Measurements from ENCODE around the gene COL24A1.
"Not testable (repeated sequence)": the region's sequence is repeated elsewhere in the genome, so short reads cannot be mapped to it uniquely, and the experiment has no call there.

The COL24A1 gene

GRCh38 chr1:85762804-85763203 is 393.8 kb downstream of the COL24A1 start:
- DNase-seq, result no peak

- DNase-seq, result no peak
Observed at GRCh38 chr1:85756864-85757263, 399.7 kb downstream of the COL24A1 start.

GRCh38 chr1:85748120-85748519 is 408.5 kb downstream of the COL24A1 start:
- DNase-seq, result no peak

GRCh38 chr1:85746777-85747176 is 409.8 kb downstream of the COL24A1 start:
- DNase-seq, result no peak

GRCh38 chr1:85743814-85744213 is 412.8 kb downstream of the COL24A1 start:
- no peak for DNase-seq

GRCh38 chr1:85734931-85735330 is 421.6 kb downstream of the COL24A1 start:
- no peak for DNase-seq

GRCh38 chr1:85718678-85719340 is 437.8 kb downstream of the COL24A1 start:
- no peak for DNase-seq

- DNase-seq, result not testable (repeated sequence)
Observed at GRCh38 chr1:85714418-85715114, 442.0 kb downstream of the COL24A1 start.

GRCh38 chr1:85708829-85709227 is 447.7 kb downstream of the COL24A1 start:
- no peak for DNase-seq

- peak; percentile 94 for DNase-seq
Observed at GRCh38 chr1:85707990-85708828, 448.4 kb downstream of the COL24A1 start, which contains the start of gene ZNHIT6. TSS of gene ZNHIT6 (minus strand) at chr1:85708433. CDS start at chr1:85708284, 149 bp downstream.

GRCh38 chr1:85707267-85707989 is 449.1 kb downstream of the COL24A1 start:
- DNase-seq, result no peak

GRCh38 chr1:85705940-85706339 is 450.6 kb downstream of the COL24A1 start:
- DNase-seq, result no peak

- DNase-seq, result no peak
Observed at GRCh38 chr1:85700422-85700821, 456.1 kb downstream of the COL24A1 start.

GRCh38 chr1:85697895-85698294 is 458.7 kb downstream of the COL24A1 start:
- no peak for DNase-seq

GRCh38 chr1:85692730-85693314 is 463.8 kb downstream of the COL24A1 start:
- no peak for DNase-seq

- no peak for DNase-seq
Observed at GRCh38 chr1:85689775-85690404, 466.7 kb downstream of the COL24A1 start.

- DNase-seq, result no peak
Observed at GRCh38 chr1:85683292-85684025, 473.1 kb downstream of the COL24A1 start.

- DNase-seq, result peak; percentile 47
Observed at GRCh38 chr1:85681087-85681486, 475.5 kb downstream of the COL24A1 start.

Data from right hindlimb (tissue), 1 donor.